Measurements from ENCODE around the gene PRR36.

Gene PRR36

GRCh38 chr19:7858109-7858770 is 15.9 kb downstream of the PRR36 start:
- DNase-seq = no peak

DNA sequence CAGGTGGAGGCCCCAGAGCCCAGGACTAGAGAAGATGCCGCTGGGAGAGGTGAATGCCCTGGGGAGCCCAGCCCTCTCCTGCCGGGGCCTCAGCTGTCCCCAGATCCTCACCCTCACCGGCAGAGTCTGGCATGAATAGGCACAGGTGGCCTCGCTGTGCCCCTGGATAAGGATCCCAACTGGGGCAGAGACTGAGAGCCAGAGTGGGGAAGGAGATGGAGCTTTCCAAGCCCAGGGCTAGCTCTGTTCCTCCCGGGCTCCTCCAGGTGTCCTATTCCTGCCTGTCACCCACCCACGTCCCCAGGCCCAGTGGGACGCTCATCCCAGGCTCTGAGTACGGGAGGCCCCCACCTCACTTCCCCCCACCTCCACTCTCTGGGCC is 16.5 kb downstream of the PRR36 start:
- DNase-seq = no peak

DNA sequence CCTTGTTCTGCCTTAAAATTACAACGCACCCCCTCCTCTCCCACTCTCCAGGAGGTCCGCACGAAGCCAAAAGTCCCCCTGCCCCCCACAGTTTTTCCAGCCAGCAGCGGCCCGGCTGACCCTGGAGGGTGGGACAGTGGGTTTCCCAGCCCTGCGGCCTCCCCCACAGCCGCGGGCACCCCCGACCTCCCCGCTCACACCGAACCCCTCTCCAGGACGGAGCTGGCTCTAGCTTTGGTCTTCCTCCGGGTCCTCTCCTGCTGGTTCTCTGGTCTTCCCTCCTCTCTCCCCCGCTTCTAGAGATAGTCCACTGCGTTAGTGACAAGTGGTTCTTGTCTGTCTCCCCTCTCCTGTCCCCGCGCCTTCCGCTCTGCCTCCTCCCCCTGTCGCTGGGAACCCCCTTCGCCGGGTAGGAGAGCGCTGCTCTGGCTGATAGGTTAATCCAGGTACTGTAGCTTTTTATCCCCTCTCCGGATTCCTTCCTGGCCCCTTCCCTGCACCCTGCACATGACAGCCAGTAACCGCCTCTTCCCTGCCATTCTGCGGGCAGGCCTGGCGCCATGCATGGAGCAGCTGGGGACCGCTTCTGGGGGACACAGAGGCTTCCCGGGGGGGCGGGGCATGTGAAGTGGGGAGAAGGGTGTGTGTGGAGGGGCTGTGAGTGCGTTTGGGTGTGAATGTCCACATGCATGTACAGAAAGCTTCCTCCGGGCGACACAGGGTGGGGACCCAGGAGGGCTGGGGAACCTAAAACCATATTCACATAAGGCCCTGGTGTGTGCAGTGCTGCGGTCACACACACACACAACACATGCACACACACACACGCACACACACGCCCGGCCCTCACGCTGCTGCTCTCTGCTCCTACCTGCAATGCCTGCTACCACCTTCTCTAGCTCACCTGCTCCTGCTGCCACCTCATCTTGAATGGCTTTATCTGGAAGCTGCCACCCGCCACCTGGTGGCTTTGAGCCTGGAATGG is 17.2 kb downstream of the PRR36 start:
- DNase-seq = no peak

DNA sequence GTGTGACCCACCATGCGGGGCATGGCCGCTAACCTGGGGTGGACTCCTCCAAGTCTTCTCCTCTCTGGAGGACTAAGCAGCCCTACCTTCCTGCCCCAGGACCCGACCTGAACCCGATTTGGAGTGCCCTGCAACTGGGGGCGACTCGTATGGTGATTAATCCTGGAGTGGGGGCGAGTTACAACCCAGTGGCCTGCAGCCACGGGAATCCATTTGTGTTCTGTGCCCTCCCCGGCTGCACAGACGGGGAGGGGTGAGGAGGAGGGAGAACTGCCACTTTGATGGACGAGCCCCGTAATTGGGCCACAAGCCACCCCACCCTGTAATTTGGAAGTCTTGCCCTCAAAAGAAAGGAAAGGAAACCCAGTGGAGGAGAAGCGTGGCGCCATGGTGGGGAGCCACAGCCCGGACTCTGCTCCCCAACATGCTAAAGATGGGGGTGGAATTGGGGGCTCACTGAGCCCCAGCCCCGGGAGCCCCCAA is 18.0 kb downstream of the PRR36 start:
- DNase-seq = no peak

DNA sequence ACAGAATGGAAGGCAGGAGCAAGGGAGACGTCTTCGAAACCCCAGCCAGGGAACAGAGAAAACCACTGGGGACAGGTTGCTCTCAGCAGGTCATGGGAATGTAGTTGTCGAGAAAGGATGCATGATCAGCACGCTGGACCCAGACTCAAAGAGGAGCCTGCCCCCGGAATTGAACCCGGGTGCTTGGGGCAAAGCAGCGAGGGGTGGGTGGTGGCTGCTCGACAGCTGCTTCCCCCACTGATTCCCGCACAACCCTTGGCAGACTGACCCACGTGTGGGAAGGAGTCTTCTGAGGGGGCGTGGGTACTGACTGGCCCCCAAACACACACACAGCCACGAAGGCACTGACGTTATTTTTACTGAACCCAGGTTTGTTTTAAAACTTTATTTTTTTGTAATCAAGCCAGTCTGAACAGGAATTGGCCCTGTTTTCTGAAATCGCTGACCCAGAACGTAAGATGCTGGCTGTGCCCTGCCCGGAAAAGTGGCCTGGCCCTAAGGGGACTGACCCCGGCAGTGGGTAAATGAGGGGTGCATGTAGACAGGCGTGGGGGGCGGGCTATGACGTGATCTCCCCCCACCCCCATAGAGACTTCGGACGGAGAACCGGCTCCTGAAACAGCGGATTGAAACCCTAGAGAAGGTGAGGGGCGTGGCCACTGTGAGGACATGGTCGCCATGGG is 18.6 kb downstream of the PRR36 start:
- no peak for DNase-seq

DNA sequence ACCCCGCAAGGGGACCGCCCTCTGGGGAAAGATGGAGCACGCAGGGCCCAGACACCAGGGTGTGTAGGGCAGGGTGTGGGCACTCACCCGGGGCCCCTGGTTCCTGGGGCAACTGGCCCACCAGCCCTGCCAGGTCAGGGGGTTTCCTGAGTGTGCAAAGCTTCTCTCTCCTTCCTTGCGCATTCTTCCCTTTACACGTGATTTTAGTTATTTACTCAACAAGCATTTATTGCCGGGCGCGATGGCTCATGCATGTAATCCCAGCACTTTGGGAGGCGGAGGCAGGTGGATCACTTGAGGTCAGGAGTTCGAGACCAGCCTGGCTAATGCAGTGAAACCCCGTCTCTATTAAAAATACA is 20.4 kb downstream of the PRR36 start:
- no peak for DNase-seq

DNA sequence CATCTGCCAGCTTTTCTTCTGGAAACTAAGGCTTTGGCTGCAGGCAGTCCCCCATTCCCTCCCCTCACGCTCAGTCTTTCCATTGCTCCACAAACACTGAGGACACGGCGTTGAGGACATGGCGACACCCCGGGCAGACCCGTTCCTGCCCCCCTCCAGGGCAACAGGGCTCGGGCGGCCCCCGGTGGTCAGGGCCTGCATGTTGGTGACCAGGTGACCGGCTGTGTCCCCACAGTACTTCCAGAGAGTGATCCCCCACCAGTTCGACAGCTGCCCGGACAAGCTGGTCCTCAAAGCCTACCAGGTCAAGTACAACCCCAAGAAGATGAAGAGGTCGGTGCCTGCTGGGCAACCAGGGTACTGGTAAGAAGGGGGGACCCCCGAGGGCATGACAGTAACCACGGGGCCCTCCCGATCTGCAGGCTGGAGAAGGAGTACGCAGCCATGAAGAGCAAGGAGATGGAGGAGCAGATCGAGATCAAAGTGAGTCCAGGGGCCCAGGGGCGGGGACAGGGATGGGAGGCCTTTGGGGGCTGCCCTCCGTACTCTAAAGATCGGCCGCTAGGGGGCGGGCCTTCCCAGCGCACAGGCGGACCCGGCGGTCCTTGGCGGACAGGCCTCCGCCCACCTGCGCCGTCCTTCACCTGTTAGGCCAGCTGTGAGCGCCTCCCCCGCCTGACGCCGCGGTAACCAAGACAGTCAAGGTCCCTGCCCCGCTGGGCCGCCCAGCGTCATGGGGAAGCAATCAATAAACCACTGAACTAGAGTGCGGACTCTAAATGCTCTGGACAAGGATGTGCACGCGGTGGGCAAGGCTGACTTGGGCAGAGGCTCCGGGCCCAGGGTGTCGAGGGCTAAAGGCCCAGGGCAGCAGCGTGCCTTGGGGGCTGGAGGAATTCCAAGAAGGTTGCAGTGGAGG is 21.1 kb downstream of the PRR36 start:
- peak; percentile 59 to 66 for DNase-seq

DNA sequence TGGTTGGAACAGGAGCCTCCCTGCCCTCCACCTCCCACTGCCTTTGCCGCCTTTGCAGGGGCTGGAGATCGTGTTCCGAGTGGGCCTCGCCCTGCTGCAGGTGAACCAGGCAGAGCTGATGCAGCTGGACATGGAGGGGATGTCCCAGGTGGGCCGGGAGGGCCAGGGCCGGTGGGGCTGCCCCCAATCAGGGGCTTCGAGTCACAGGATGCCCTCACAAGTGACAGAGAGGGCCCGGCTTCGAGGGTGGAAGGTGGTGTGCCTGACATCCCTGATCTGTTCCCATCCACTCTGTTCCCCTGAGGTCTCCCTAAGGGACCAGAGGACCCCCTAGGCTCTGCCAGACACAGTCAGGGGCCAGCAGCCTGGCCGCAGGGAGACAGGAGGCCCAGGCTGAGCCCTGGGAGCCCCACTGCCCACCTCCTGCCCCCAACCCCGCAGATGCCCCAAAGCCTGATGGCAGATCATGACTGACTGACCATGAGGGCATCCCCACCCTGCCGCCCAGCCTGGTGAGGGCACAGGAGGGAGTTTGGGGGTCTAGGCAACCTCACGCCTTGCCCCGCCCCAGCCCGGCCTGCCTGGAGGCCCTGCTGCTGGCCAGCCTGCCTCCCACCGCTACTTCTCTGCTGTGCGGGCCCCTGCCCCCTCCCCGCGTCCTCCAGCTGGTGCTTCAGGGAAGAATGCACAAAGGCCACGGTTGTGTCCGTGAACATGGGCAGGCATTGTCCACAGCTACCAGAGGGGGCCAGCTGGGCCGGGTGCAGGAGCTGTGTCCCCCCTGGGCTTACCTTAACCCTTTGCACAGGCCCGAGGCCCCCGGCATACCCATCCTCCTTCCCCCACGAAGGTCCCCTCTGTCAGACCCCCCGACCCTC is 22.3 kb downstream of the PRR36 start:
- DNase-seq = no peak

GRCh38 chr19:7850945-7851622 is 23.1 kb downstream of the PRR36 start:
- no peak for DNase-seq

GRCh38 chr19:7850000-7850813 is 24.0 kb downstream of the PRR36 start:
- no peak for DNase-seq

DNA sequence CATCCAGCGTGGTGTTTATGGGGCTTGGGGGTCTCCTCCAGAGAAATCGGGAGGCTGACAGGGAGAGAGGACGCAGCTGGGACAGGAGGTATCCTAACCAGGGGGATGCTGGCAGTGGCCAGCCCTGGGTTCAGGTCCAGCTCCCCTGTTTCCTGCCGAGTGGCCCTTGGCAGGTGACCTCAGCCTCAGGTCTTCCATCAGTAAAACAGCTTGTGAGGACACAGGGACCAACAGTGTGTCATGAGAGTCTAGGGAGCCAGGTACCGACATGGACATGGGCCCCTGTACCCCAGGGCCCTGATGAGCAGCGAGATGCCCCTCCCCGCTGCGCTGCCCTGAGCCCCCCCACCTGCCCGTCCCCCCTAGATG is 24.6 kb downstream of the PRR36 start:
- DNase-seq = no peak

DNA sequence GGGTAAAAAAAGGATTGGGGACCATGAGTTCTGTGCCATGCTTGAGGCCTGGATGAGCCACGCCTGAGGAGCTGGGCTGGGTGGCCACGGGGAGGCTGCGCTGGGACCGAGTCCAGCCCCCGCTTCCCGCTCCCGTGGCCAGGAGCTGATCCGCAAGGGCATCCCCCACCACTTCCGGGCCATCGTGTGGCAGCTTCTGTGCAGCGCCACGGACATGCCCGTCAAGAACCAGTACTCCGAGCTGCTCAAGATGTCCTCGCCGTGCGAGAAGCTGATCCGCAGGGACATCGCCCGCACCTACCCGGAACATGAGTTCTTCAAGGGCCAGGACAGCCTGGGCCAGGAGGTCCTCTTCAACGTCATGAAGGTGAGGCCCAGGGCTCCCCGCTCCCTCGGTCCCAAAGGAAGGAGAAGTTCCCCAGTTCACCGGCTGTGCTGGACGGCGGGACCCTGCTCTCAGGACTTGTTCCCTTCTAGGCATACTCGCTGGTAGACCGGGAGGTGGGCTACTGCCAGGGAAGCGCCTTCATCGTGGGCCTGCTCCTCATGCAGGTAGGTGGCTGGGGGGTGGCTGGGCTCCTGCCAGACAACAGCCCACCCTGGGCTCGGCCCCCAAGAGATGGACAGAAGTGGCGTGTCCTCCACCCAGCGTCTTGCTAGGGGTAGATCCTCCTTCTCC is 25.3 kb downstream of the PRR36 start:
- no peak for DNase-seq

- DNase-seq = no peak
Observed at GRCh38 chr19:7847664-7848063, 26.5 kb downstream of the PRR36 start.

DNA sequence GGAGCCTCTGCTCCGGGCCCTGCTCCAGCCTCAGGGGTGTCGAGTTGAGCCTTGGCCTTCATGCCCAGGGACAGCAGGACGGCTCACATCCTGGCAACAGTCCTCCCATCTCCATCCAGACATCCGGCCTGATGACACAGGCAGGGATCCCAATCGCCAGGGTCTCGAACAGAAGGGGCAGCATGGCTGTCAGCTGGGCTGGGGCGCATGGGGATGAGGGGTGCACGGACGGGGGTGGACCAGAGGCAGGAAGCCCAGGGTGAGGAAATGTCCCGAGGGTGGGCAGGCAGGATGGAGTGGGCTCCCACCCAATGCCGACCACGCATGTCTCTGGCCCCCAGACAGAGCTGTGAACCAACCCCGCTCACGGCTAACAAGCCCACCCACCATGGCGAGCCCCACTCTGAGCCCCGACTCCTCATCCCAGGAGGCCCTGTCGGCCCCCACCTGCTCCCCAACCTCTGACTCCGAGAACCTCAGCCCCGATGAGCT is 28.0 kb downstream of the PRR36 start:
- no peak for DNase-seq

DNA sequence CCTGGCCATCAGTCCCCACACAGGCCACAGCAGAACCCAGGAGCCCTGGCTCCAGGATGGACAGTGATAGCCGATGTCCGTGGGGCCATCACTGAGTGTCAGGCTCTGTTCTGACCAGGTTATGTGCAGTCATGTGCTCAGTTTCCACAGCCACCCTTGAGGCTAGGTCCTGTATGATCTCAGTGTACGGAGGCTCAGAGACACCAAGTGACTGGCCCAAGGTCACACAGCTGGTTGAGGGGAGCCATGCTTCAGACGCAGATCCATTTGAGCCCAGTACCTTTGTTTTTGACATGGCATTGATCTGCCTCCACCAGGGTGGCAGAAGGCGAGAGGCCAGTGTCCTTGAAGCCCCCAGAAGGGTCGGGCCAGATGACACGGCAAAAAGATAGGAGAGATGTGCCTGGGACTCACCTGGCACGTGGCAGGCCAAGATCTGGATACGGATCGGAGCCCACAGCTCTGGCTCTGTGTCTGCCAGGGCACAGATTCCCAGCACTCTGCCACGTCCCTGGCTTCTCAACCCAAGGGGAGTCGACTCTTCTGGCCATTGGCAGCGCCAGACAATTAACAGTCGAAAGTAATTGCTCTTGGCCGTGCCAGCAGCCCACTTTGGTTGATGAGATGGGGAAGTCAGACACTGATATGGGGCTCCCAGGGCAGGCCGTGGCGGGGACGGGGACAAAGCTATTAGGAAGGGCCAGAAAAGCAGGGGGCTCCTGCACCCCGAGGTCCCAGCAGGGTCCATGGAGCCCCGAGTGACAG is 28.6 kb downstream of the PRR36 start:
- no peak for DNase-seq

DNA sequence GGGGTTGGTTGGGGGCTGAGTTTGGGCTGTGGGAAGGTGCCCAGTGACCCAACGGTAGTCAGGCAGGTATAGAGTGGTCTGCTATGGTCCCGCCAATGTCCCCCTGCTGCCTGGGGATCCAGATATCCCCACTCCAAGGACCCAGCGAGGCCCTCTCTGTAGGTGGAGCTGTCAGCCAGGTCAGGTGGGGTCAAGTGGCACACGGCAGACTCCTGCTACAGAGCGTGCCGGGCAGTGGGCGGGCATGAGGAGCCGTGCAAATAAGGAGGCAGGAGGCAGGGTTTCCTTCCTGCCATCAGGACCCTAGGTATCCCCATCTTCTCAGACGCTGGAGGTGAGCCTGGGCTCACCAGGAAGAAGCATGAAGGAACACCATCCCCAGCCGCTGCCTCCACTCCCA is 29.2 kb downstream of the PRR36 start:
- no peak for DNase-seq

GRCh38 chr19:7844405-7844804 is 29.8 kb downstream of the PRR36 start:
- DNase-seq = no peak

DNA sequence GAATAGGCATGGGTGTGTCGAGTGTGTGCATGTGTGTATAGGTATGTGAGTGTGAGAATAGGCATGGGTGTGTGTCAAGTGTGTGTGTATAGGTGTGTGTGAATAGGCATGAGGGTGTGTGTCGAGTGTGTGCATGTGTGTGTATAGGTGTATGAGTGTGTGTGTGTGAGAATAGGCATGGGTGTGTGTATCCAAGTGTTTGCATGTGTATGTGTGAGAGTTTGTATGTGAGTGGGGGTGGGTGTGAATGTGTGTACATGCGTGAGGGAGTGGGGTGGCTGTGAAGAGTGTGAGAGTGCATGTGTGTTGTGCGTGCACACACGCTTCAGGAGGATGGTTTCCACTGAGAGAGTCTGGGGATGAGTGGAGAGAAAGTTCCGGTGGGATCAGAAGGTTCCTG is 30.7 kb downstream of the PRR36 start:
- no peak for DNase-seq

Data from stimulated activated CD4-positive, alpha-beta T cell treated with anti-CD3 and anti-CD28 coated beads, Interleukin-2, amount 100 ng/mL, for 48 hours (primary cell).